ENCODE measurements around the gene TNRC18. TPM values are rescaled to one million over a fixed set of nuclear protein-coding genes. Genes with fewer than 3 reads are reported as not detected.

Gene TNRC18
- total and polyA plus RNA-seq, 2 of the 8 experiments (the other 6 are each of a cell fraction or from before 2014, with no cell fraction given) = 1.7 to 8.6 TPM

- TF ChIP-seq KDM1A (IDR thresholded peaks at IDR 0.05; ENCODE audit: borderline replicate concordance, low read length) (no peak), CHD2 (IDR thresholded peaks at IDR 0.05; ENCODE audit: low read length) (no peak), RXRA (IDR thresholded peaks at IDR 0.05; ENCODE audit: insufficient read depth, low read depth, low read length) (no peak), YY1 (IDR thresholded peaks at IDR 0.05; ENCODE audit: low read depth, low read length) (no peak), TAF1 (IDR thresholded peaks at IDR 0.05; ENCODE audit: low read depth, low read length) (no peak), CBX5 (IDR thresholded peaks at IDR 0.05; ENCODE audit: low read depth, low read length) (no peak)
Measured at GRCh38 chr7:5394264-5395105, 29.1 kb downstream of the TNRC18 start (continued).
